Mesodermal cell (in vitro differentiated cells): ENCODE measurements around the gene TNFRSF12A.
A peak's percentile ranks its signal among the peaks of the same experiment; 100 is the strongest.

Experiments
- H3K27ac ChIP-seq: 2 replicates; pipeline ENCODE4 v1.7.0; 2013; ENCODE audit warnings: mild to moderate bottlenecking, low read depth, low read length, moderate library complexity; ENCODE audit not compliant: severe bottlenecking
- H3K36me3 ChIP-seq: 2 replicates; pipeline ENCODE4 v1.7.1; 2013; ENCODE audit warnings: mild to moderate bottlenecking, low read length, moderate library complexity; ENCODE audit not compliant: control insufficient read depth, insufficient read depth
- H3K4me1 ChIP-seq: one replicate; pipeline ENCODE4 v1.7.1; 2013; ENCODE audit warnings: mild to moderate bottlenecking, low read length; ENCODE audit not compliant: insufficient read depth, control insufficient read depth, poor library complexity, severe bottlenecking
- H3K4me3 ChIP-seq: 2 replicates; pipeline ENCODE4 v1.7.0; 2013; ENCODE audit warnings: low read length, control low read depth, mild to moderate bottlenecking; ENCODE audit not compliant: insufficient read depth, poor library complexity, severe bottlenecking; ENCODE audit errors: extremely low read depth
- H3K9me3 ChIP-seq: 2 replicates; pipeline ENCODE4 v1.7.1; 2013; ENCODE audit warnings: mild to moderate bottlenecking, low read length, moderate library complexity; ENCODE audit not compliant: control insufficient read depth
- WGBS, 2 experiments: methylation state at CpG; one replicate each; pipeline ENCODE4 v1.1.5; 2013; ENCODE audit warnings: missing lambda C conversion rate in 2 of 2; ENCODE audit not compliant: insufficient coverage in 2 of 2; 5-methylcytosine and 5-hydroxymethylcytosine counted together

TNFRSF12A gene

DNA sequence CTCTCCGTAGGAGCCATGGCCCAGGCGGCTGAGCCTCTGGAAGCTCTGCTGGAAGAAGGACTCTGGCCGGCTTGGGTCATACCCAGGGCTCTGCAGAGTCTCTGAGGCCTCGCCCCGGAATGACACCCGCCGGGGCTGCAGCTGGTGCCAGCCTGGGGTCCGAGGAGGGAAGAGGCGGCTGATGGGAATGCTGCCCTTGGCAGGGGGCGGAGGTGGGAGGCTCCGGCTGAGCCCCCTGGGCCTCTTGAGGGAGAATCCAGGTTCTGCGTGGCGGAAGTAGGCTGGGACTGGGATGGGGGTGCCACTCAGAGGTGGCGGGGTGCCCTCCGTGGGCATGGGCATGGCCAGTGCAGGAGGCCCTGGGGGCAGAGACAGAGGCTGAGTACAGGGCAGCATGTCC is 43.5 kb upstream of the TNFRSF12A start:
- WGBS, 2 experiments, result 95 to 98% methylated on average over 11 to 12 of the region's 15 CpGs
- Histone ChIP-seq H3K9me3 (no peaks in the 10 kb centered on the region), H3K4me1 (peaks cover 9% of the 10 kb centered on the region), H3K36me3 (peaks cover 50% of the 10 kb centered on the region), H3K4me3 (no peak overlapping the region), H3K27ac (no peak overlapping the region)

DNA sequence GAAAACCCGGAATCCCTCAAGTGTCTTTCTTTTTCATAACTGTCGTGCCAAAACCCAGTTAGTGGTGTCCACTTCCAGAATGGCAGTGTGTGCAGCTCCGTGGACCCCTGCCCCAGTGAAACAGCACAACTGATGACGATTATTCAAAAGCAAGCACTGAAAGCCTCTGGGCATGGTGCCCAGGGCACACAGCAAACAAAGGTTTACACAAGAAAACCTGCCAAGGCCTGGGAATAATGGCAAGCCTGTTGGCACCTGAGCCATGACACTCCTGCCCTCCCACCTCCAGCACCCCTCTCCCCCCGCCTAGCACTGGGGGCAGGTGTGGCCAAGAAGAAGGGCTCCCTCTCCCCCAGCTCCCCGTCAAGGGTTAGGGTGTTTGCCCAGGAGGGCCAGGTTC is 42.7 kb upstream of the TNFRSF12A start:
- Histone ChIP-seq H3K4me3 (no peak overlapping the region), H3K36me3 (peaks cover 47% of the 10 kb centered on the region), H3K27ac (no peak overlapping the region), H3K9me3 (no peaks in the 10 kb centered on the region), H3K4me1 (peaks cover 14% of the 10 kb centered on the region)
- WGBS, 2 experiments, result 97 to 98% methylated on average over 4 to 6 of the region's 6 CpGs

DNA sequence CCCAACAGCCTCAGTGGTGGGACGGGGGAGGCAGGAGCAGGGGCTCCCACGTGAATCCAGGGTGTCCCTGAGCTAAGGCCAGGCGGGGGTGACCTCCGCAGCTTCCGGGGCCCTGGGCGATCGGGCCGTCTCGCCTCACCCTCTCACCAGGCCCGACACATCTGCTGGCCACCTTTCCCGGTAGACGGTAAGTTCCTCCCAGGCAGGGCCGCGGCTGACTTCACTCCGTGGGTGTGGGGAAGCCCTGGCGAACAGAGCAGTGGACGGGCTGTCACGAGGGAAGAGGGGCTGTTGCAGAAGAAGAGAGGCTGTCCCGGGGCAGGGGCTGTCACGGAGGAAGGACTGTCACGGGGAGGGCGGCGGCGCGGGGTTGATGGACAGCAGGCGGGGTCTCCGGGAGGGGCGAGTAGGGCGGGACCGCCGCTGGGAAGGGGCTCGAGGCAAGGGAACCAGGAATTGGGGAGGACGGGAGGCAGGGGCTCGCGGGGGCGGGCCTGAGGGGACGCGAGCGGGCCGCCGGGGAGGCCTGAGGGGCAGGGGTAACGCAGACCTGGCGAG is 40.4 kb upstream of the TNFRSF12A start:
- Histone ChIP-seq H3K36me3 (peaks cover 27% of the 10 kb centered on the region), H3K4me3 (peak overlapping the region; percentile 72), H3K27ac (no peak overlapping the region), H3K9me3 (no peaks in the 10 kb centered on the region), H3K4me1 (peaks cover 14% of the 10 kb centered on the region)
- 9 to 10% methylated on average over 28 to 42 of the region's 43 CpGs for WGBS, 2 experiments

- peaks cover 23% of the 10 kb centered on the region for H3K36me3 ChIP-seq
- peaks cover 14% of the 10 kb centered on the region for H3K4me1 ChIP-seq
- peak within 1 kb of the TSS; percentile 72 for H3K4me3 ChIP-seq
- no peaks in the 10 kb centered on the region for H3K9me3 ChIP-seq
- H3K27ac ChIP-seq, result peak within 1 kb of the TSS; percentile 72
- WGBS, 2 experiments, result 6% methylated on average over 77 to 83 of the region's 91 CpGs
These were observed 39.7 kb upstream of the TNFRSF12A start, which contains the start of gene PKMYT1 for GRCh38 chr16:2980227-2981176. Gene PKMYT1, minus strand, starts transcription at chr16:2980446. Its CDS starts 789 bp downstream, at chr16:2979657.

DNA sequence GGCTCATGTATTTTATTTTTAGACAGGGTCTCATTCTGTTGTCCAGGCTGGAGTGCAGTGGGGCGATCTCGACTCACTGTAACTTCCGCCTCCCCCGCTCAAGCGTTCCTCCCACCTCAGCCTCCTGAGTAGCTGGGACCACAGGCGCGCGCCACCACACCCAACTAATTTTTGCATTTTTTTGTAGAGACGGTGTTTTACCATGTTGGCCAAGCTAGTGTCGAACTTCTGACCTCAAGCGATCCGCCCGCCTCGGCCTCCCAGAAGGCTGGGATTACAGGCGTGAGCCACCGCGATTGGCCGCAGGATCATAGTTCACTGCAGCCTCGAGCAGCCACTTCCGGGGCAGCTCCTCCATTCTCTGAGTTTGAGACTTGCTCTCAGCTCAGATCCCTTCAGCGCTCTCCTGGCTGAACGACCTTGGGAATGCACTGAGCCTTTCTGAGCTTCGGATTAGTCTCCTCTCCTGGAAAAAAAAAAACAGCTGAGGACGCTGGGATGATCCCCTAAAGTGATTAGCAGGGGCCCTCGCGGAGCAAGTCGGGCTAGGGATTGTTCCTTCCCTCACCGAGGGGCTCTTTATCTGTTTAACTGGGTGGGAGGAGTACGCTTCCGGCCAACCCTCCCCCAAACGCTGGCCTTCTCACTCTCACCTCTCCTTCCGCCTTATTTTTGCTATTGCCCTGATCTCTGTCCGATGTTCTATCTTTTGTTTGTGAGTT is 38.8 kb upstream of the TNFRSF12A start:
- peak overlapping the region; percentile 72 for H3K4me3 ChIP-seq
- peaks cover 14% of the 10 kb centered on the region for H3K4me1 ChIP-seq
- H3K27ac ChIP-seq, result peak overlapping the region; percentile 72
- H3K9me3 ChIP-seq, result no peaks in the 10 kb centered on the region
- WGBS, 2 experiments, result 32 to 33% methylated on average over 23 to 24 of the region's 33 CpGs
- H3K36me3 ChIP-seq, result peaks cover 15% of the 10 kb centered on the region

DNA sequence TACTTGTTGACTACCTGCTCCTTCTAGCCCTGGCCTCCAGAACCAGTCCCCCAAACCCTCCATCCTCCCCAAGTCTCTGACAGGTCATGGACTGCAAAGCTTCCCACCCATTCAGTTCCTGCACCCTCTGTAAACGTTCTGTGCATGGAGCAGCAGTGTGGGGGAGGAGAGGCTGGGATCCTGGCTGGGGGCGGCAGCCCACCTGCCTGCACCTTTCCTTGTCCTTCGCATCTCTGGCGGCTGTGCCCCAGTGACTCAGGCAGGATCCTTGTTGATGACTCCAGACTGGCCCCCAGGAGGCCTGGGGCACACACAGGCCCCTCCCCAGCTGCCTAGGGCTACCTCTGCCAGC is 38.3 kb upstream of the TNFRSF12A start:
- Histone ChIP-seq H3K4me1 (peaks cover 14% of the 10 kb centered on the region), H3K36me3 (peaks cover 13% of the 10 kb centered on the region), H3K9me3 (no peaks in the 10 kb centered on the region), H3K27ac (peak overlapping the region; percentile 72), H3K4me3 (peak overlapping the region; percentile 72)
- WGBS, 2 experiments, result 16 to 44% methylated on average over 2 to 3 of the region's 4 CpGs

- H3K9me3 ChIP-seq, result no peaks in the 10 kb centered on the region
- 74 to 82% methylated on average over 3 to 5 of the region's 5 CpGs for WGBS, 2 experiments
- H3K27ac ChIP-seq, result no peak overlapping the region
- no peak overlapping the region for H3K4me3 ChIP-seq
- H3K4me1 ChIP-seq, result peaks cover 14% of the 10 kb centered on the region
- H3K36me3 ChIP-seq, result peaks cover 8% of the 10 kb centered on the region
These were observed 37.8 kb upstream of the TNFRSF12A start for GRCh38 chr16:2982402-2982801.

GRCh38 chr16:2983706-2984136 is 36.4 kb upstream of the TNFRSF12A start:
- no peak overlapping the region for H3K4me3 ChIP-seq
- H3K4me1 ChIP-seq, result peaks cover 14% of the 10 kb centered on the region
- no peaks in the 10 kb centered on the region for H3K36me3 ChIP-seq
- 18 to 19% methylated on average over 36 to 39 of the region's 42 CpGs for WGBS, 2 experiments
- no peaks in the 10 kb centered on the region for H3K9me3 ChIP-seq
- no peak overlapping the region for H3K27ac ChIP-seq

GRCh38 chr16:2985462-2985861 is 34.7 kb upstream of the TNFRSF12A start:
- no peaks in the 10 kb centered on the region for H3K9me3 ChIP-seq
- H3K4me3 ChIP-seq, result no peak overlapping the region
- H3K27ac ChIP-seq, result no peak overlapping the region
- no peaks in the 10 kb centered on the region for H3K36me3 ChIP-seq
- peaks cover 14% of the 10 kb centered on the region for H3K4me1 ChIP-seq
- 97 to 98% methylated on average over 6 to 9 of the region's 9 CpGs for WGBS, 2 experiments

GRCh38 chr16:2985893-2986355 is 34.2 kb upstream of the TNFRSF12A start:
- no peaks in the 10 kb centered on the region for H3K9me3 ChIP-seq
- no peaks in the 10 kb centered on the region for H3K36me3 ChIP-seq
- H3K27ac ChIP-seq, result no peak overlapping the region
- H3K4me1 ChIP-seq, result peaks cover 13% of the 10 kb centered on the region
- 95 to 98% methylated on average over 13 to 15 of the region's 15 CpGs for WGBS, 2 experiments
- H3K4me3 ChIP-seq, result no peak overlapping the region
